ENCODE data around the gene MT1M.
"Not testable (repeated sequence)": the region's sequence is repeated elsewhere in the genome, so short reads cannot be mapped to it uniquely, and the experiment has no call there.

The MT1M gene

GRCh38 chr16:56670620-56670934 lies 38.1 kb downstream of the MT1M start:
- H3K36me3 ChIP-seq (ENCODE audit: low read length) = no peaks in the 10 kb centered on the region
- H3K27ac ChIP-seq (ENCODE audit: low read depth, low read length) = no peak overlapping the region
- no peaks in the 10 kb centered on the region for H3F3A ChIP-seq (ENCODE audit: insufficient read depth)
- H3K27me3 ChIP-seq (ENCODE audit: low read length) = no peaks in the 10 kb centered on the region
- TF ChIP-seq CTCF (IDR thresholded peaks at IDR 0.05; ENCODE audit: insufficient read depth, low read length, poor library complexity, severe bottlenecking) (no peak), EZH2phosphoT487 (conservative IDR thresholded peaks at IDR 0.05; ENCODE audit: low read length) (no peak)
- no peaks in the 10 kb centered on the region for H3K9me3 ChIP-seq (ENCODE audit: insufficient read depth, low read length)
- H3K4me2 ChIP-seq (ENCODE audit: low read depth, low read length, poor library complexity, severe bottlenecking) = no peak overlapping the region
- no peak overlapping the region for H3K4me3 ChIP-seq (ENCODE audit: insufficient read depth, low read length, poor library complexity, severe bottlenecking)
- no peak overlapping the region for H2AFZ ChIP-seq (ENCODE audit: low read depth, low read length, severe bottlenecking)
- H3K9ac ChIP-seq (ENCODE audit: low read length) = no peak overlapping the region
- H3K9me2 ChIP-seq (replicated peaks; ENCODE audit: insufficient read depth, low read length) = no peaks in the 10 kb centered on the region
- no peaks in the 10 kb centered on the region for H3K79me2 ChIP-seq (ENCODE audit: insufficient read depth, low read length)
- no peaks in the 10 kb centered on the region for H4K20me1 ChIP-seq (ENCODE audit: low read depth, low read length)

GRCh38 chr16:56671691-56672090 lies 39.2 kb downstream of the MT1M start:
- H2AFZ ChIP-seq (ENCODE audit: low read depth, low read length, severe bottlenecking); H3K27me3 ChIP-seq (ENCODE audit: low read length); H3K4me3 ChIP-seq (ENCODE audit: insufficient read depth, low read length, poor library complexity, severe bottlenecking); H3K79me2 ChIP-seq (ENCODE audit: insufficient read depth, low read length); H3K4me2 ChIP-seq (ENCODE audit: low read depth, low read length, poor library complexity, severe bottlenecking); H3K9ac ChIP-seq (ENCODE audit: low read length); H3K36me3 ChIP-seq (ENCODE audit: low read length); H4K20me1 ChIP-seq (ENCODE audit: low read depth, low read length); H3K9me3 ChIP-seq (ENCODE audit: insufficient read depth, low read length); H3K9me2 ChIP-seq (replicated peaks; ENCODE audit: insufficient read depth, low read length); H3F3A ChIP-seq (ENCODE audit: insufficient read depth); H3K27ac ChIP-seq (ENCODE audit: low read depth, low read length): not testable (repeated sequence)

- H3K9me2 ChIP-seq (replicated peaks; ENCODE audit: insufficient read depth, low read length); H4K20me1 ChIP-seq (ENCODE audit: low read depth, low read length); H3K79me2 ChIP-seq (ENCODE audit: insufficient read depth, low read length); H3K27ac ChIP-seq (ENCODE audit: low read depth, low read length); H3K9ac ChIP-seq (ENCODE audit: low read length); H3K27me3 ChIP-seq (ENCODE audit: low read length); H3K9me3 ChIP-seq (ENCODE audit: insufficient read depth, low read length); H3K4me2 ChIP-seq (ENCODE audit: low read depth, low read length, poor library complexity, severe bottlenecking); H2AFZ ChIP-seq (ENCODE audit: low read depth, low read length, severe bottlenecking); H3K4me3 ChIP-seq (ENCODE audit: insufficient read depth, low read length, poor library complexity, severe bottlenecking); H3F3A ChIP-seq (ENCODE audit: insufficient read depth); H3K36me3 ChIP-seq (ENCODE audit: low read length): not testable (repeated sequence)
Measured at GRCh38 chr16:56672171-56672570, 39.7 kb downstream of the MT1M start.

GRCh38 chr16:56672761-56673536 lies 40.5 kb downstream of the MT1M start:
- TF ChIP-seq CTCF (IDR thresholded peaks at IDR 0.05; ENCODE audit: insufficient read depth, low read length, poor library complexity, severe bottlenecking) (no peak), EZH2phosphoT487 (conservative IDR thresholded peaks at IDR 0.05; ENCODE audit: low read length) (no peak)
- Histone ChIP-seq H4K20me1 (ENCODE audit: low read depth, low read length) (no peaks in the 10 kb centered on the region), H3K36me3 (ENCODE audit: low read length) (no peaks in the 10 kb centered on the region), H3K9ac (ENCODE audit: low read length) (no peak overlapping the region), H3K4me3 (ENCODE audit: insufficient read depth, low read length, poor library complexity, severe bottlenecking) (no peak overlapping the region), H3F3A (ENCODE audit: insufficient read depth) (no peaks in the 10 kb centered on the region), H2AFZ (ENCODE audit: low read depth, low read length, severe bottlenecking) (no peak overlapping the region), H3K9me2 (replicated peaks; ENCODE audit: insufficient read depth, low read length) (no peaks in the 10 kb centered on the region), H3K9me3 (ENCODE audit: insufficient read depth, low read length) (no peaks in the 10 kb centered on the region), H3K27me3 (ENCODE audit: low read length) (no peaks in the 10 kb centered on the region), H3K4me2 (ENCODE audit: low read depth, low read length, poor library complexity, severe bottlenecking) (no peak overlapping the region), H3K79me2 (ENCODE audit: insufficient read depth, low read length) (no peaks in the 10 kb centered on the region), H3K27ac (ENCODE audit: low read depth, low read length) (no peak overlapping the region)
